HG02938 (cell line): ENCODE data around the gene LMAN1L.

Experiments
- ATAC-seq: cut with Tn5 transposase; IDR thresholded peaks from one replicate; pipeline ENCODE4 v1.9.1; 2021; ENCODE audit warnings: mild to moderate bottlenecking, moderate library complexity; ENCODE audit not compliant: unreplicated experiment

Gene LMAN1L

GRCh38 chr15:74833376-74834107 is 20.9 kb downstream of the LMAN1L start:
- ATAC-seq: no peak

- no peak for ATAC-seq
These were observed 22.7 kb downstream of the LMAN1L start for GRCh38 chr15:74835312-74835823.

- no peak for ATAC-seq
These were observed 24.2 kb downstream of the LMAN1L start for GRCh38 chr15:74836846-74837245.

GRCh38 chr15:74837482-74838136 is 25.0 kb downstream of the LMAN1L start:
- no peak for ATAC-seq

GRCh38 chr15:74838137-74838516 is 25.5 kb downstream of the LMAN1L start:
- ATAC-seq: no peak

- no peak for ATAC-seq
These were observed 26.3 kb downstream of the LMAN1L start for GRCh38 chr15:74838746-74839525.

GRCh38 chr15:74839526-74840395 is 27.1 kb downstream of the LMAN1L start:
- no peak for ATAC-seq

- no peak for ATAC-seq
These were observed 28.5 kb downstream of the LMAN1L start for GRCh38 chr15:74840851-74841775.

- ATAC-seq: no peak
These were observed 29.3 kb downstream of the LMAN1L start for GRCh38 chr15:74841891-74842373.

- ATAC-seq: peak; percentile 66
These were observed 30.2 kb downstream of the LMAN1L start, which contains the start of gene ULK3 for GRCh38 chr15:74842581-74843444. Gene ULK3 (minus strand): TSS chr15:74843156. CDS start chr15:74843105, 51 bp downstream.

GRCh38 chr15:74843445-74843828 is 30.8 kb downstream of the LMAN1L start:
- ATAC-seq: no peak

GRCh38 chr15:74843891-74844299 is 31.3 kb downstream of the LMAN1L start:
- no peak for ATAC-seq

- no peak for ATAC-seq
These were observed 31.9 kb downstream of the LMAN1L start for GRCh38 chr15:74844319-74845207.

GRCh38 chr15:74845208-74845568 is 32.6 kb downstream of the LMAN1L start:
- ATAC-seq: no peak

GRCh38 chr15:74845581-74845980 is 32.9 kb downstream of the LMAN1L start:
- no peak for ATAC-seq

- ATAC-seq: no peak
These were observed 34.8 kb downstream of the LMAN1L start for GRCh38 chr15:74847432-74847831.

- no peak for ATAC-seq
These were observed 37.8 kb downstream of the LMAN1L start for GRCh38 chr15:74850393-74850792.
